ENCODE results near the gene PLXNC1. TPM values are rescaled to one million over a fixed set of nuclear protein-coding genes. Genes with fewer than 3 reads are reported as not detected.

The PLXNC1 gene
- total RNA-seq, 1 donor from 2014 or later: 14.2 TPM

- H3K9me3 ChIP-seq: no peaks in the 10 kb centered on the region
- TF ChIP-seq POLR2AphosphoS5 (IDR thresholded peaks at IDR 0.05; ENCODE audit: insufficient read depth in 1 of 2, low read depth in 1 of 2): no peak
- TF ChIP-seq, protein P1, sequence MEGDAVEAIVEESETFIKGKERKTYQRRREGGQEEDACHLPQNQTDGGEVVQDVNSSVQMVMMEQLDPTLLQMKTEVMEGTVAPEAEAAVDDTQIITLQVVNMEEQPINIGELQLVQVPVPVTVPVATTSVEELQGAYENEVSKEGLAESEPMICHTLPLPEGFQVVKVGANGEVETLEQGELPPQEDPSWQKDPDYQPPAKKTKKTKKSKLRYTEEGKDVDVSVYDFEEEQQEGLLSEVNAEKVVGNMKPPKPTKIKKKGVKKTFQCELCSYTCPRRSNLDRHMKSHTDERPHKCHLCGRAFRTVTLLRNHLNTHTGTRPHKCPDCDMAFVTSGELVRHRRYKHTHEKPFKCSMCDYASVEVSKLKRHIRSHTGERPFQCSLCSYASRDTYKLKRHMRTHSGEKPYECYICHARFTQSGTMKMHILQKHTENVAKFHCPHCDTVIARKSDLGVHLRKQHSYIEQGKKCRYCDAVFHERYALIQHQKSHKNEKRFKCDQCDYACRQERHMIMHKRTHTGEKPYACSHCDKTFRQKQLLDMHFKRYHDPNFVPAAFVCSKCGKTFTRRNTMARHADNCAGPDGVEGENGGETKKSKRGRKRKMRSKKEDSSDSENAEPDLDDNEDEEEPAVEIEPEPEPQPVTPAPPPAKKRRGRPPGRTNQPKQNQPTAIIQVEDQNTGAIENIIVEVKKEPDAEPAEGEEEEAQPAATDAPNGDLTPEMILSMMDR (IDR thresholded peaks at IDR 0.05): peak; percentile 69 to 93 (median 88)
- peak overlapping the region; percentile 64 to 71 for H3K4me3 ChIP-seq
- intact Hi-C loops (cut with DNase I): loop anchor here (2.0 to 10.0 kb wide), 3 partner anchors 336 to 598 kb away; no protein-coding TSS in a partner anchor
- H3K27ac ChIP-seq: peak overlapping the region; percentile 79
- H3K36me3 ChIP-seq: no peaks in the 10 kb centered on the region
- H3K4me1 ChIP-seq: peaks cover 13% of the 10 kb centered on the region
- no peaks in the 10 kb centered on the region for H3K27me3 ChIP-seq
- peak in 1 of 2 donors; percentile 88 for DNase-seq (ENCODE audit: extremely low spot score in 2 of 2)
Measured at GRCh38 chr12:94100990-94101737, 47.2 kb upstream of the PLXNC1 start.

GRCh38 chr12:94101738-94102660 is 46.4 kb upstream of the PLXNC1 start:
- Histone ChIP-seq H3K27ac (peak overlapping the region; percentile 79), H3K4me1 (peaks cover 13% of the 10 kb centered on the region), H3K36me3 (no peaks in the 10 kb centered on the region), H3K9me3 (no peaks in the 10 kb centered on the region), H3K4me3 (peak overlapping the region; percentile 64 to 71), H3K27me3 (no peaks in the 10 kb centered on the region)
- DNase-seq (ENCODE audit: extremely low spot score in 2 of 2): peak in 1 of 2 donors; percentile 90
- TF ChIP-seq, protein P1 (IDR thresholded peaks at IDR 0.05): peak; percentile 79 to 88 (median 86)
- TF ChIP-seq POLR2A (IDR thresholded peaks at IDR 0.05) (no peak), POLR2AphosphoS5 (IDR thresholded peaks at IDR 0.05; ENCODE audit: insufficient read depth in 1 of 2, low read depth in 1 of 2) (peak; percentile 22 to 30)
- intact Hi-C loops (cut with DNase I): loop anchor here (2.0 to 10.0 kb wide), 3 partner anchors 337 to 599 kb away; no protein-coding TSS in a partner anchor

GRCh38 chr12:94103986-94104385 is 44.4 kb upstream of the PLXNC1 start:
- no peak overlapping the region for H3K27ac ChIP-seq
- peaks cover 13% of the 10 kb centered on the region for H3K4me1 ChIP-seq
- TF ChIP-seq, protein P1 (IDR thresholded peaks at IDR 0.05): no peak
- TF ChIP-seq POLR2A (IDR thresholded peaks at IDR 0.05) (no peak), POLR2AphosphoS5 (IDR thresholded peaks at IDR 0.05; ENCODE audit: insufficient read depth in 1 of 2, low read depth in 1 of 2) (no peak)
- H3K9me3 ChIP-seq: no peaks in the 10 kb centered on the region
- no peaks in the 10 kb centered on the region for H3K27me3 ChIP-seq
- DNase-seq (ENCODE audit: extremely low spot score in 2 of 2): no peak
- no peak overlapping the region for H3K4me3 ChIP-seq
- H3K36me3 ChIP-seq: no peaks in the 10 kb centered on the region
- intact Hi-C loops (cut with DNase I): loop anchor here (5.0 to 10.0 kb wide), 2 partner anchors 339 to 537 kb away; no protein-coding TSS in a partner anchor

- DNase-seq (ENCODE audit: extremely low spot score in 2 of 2): no peak
- Histone ChIP-seq H3K4me3 (no peak overlapping the region), H3K27me3 (no peaks in the 10 kb centered on the region), H3K27ac (no peak overlapping the region), H3K9me3 (no peaks in the 10 kb centered on the region), H3K36me3 (no peaks in the 10 kb centered on the region), H3K4me1 (no peaks in the 10 kb centered on the region)
- no peak for TF ChIP-seq POLR2AphosphoS5 (IDR thresholded peaks at IDR 0.05; ENCODE audit: insufficient read depth in 1 of 2, low read depth in 1 of 2)
- TF ChIP-seq, protein P1 (IDR thresholded peaks at IDR 0.05): no peak
- no peak for TF ChIP-seq POLR2A (IDR thresholded peaks at IDR 0.05)
- intact Hi-C loops (cut with DNase I): loop anchor here (10.0 kb wide), 1 partner anchor 343 kb away; no protein-coding TSS in a partner anchor
Measured at GRCh38 chr12:94107910-94108309, 40.5 kb upstream of the PLXNC1 start.
